ENCODE measurements around the gene RNMT.

Gene RNMT

GRCh38 chr18:13700153-13700552, 26.3 kb upstream of the RNMT start:
- TF ChIP-seq CTCF (conservative IDR thresholded peaks at IDR 0.05) = no peak
- H3K27ac ChIP-seq = no peak overlapping the region

GRCh38 chr18:13703899-13704298, 22.6 kb upstream of the RNMT start:
- H3K27ac ChIP-seq = no peak overlapping the region
- no peak for TF ChIP-seq CTCF (conservative IDR thresholded peaks at IDR 0.05)

GRCh38 chr18:13710414-13710831, 16.1 kb upstream of the RNMT start:
- no peak overlapping the region for H3K27ac ChIP-seq
- no peak for TF ChIP-seq CTCF (conservative IDR thresholded peaks at IDR 0.05)

GRCh38 chr18:13712400-13713131, 13.9 kb upstream of the RNMT start:
- TF ChIP-seq CTCF (conservative IDR thresholded peaks at IDR 0.05) = no peak
- no peak overlapping the region for H3K27ac ChIP-seq

GRCh38 chr18:13713455-13714055, 12.9 kb upstream of the RNMT start:
- no peak overlapping the region for H3K27ac ChIP-seq
- no peak for TF ChIP-seq CTCF (conservative IDR thresholded peaks at IDR 0.05)

GRCh38 chr18:13715330-13715729, 11.1 kb upstream of the RNMT start:
- no peak for TF ChIP-seq CTCF (conservative IDR thresholded peaks at IDR 0.05)
- H3K27ac ChIP-seq = no peak overlapping the region

GRCh38 chr18:13716916-13717315, 9.6 kb upstream of the RNMT start:
- no peak for TF ChIP-seq CTCF (conservative IDR thresholded peaks at IDR 0.05)

More at GRCh38 chr18:13716916-13717315, 9.6 kb upstream of the RNMT start:
- no peak overlapping the region for H3K27ac ChIP-seq
